Measurements from ENCODE around the gene TEX30.
"Not testable (repeated sequence)": the region's sequence is repeated elsewhere in the genome, so short reads cannot be mapped to it uniquely, and the experiment has no call there.

Gene TEX30

GRCh38 chr13:102773441-102774213 lies at the start of gene TEX30:
Gene TEX30 (minus strand): TSS chr13:102773786. CDS start chr13:102770026, 3,760 bp downstream.
- DNase-seq (ENCODE audit: low read depth in 2 of 2): peak; percentile 58 to 68

- no peak for DNase-seq (ENCODE audit: low read depth in 2 of 2)
Measured at GRCh38 chr13:102817907-102818306, 44.3 kb upstream of the TEX30 start.

- no peak for DNase-seq (ENCODE audit: low read depth in 2 of 2)
Measured at GRCh38 chr13:102817241-102817640, 43.7 kb upstream of the TEX30 start.

GRCh38 chr13:102816708-102817107 lies 43.1 kb upstream of the TEX30 start:
- no peak for DNase-seq (ENCODE audit: low read depth in 2 of 2)

GRCh38 chr13:102815788-102816187 lies 42.2 kb upstream of the TEX30 start:
- DNase-seq (ENCODE audit: low read depth in 2 of 2): no peak

- no peak for DNase-seq (ENCODE audit: low read depth in 2 of 2)
Measured at GRCh38 chr13:102814793-102815192, 41.2 kb upstream of the TEX30 start.

- DNase-seq (ENCODE audit: low read depth in 2 of 2): no peak
Measured at GRCh38 chr13:102814025-102814607, 40.5 kb upstream of the TEX30 start.

- DNase-seq (ENCODE audit: low read depth in 2 of 2): no peak
Measured at GRCh38 chr13:102812611-102813287, 39.2 kb upstream of the TEX30 start.

- no peak for DNase-seq (ENCODE audit: low read depth in 2 of 2)
Measured at GRCh38 chr13:102807699-102808098, 34.1 kb upstream of the TEX30 start.

GRCh38 chr13:102805680-102806079 lies 32.1 kb upstream of the TEX30 start:
- DNase-seq (ENCODE audit: low read depth in 2 of 2): no peak

GRCh38 chr13:102800145-102801041 lies 26.8 kb upstream of the TEX30 start:
- peak; percentile 40 to 55 for DNase-seq (ENCODE audit: low read depth in 2 of 2)

GRCh38 chr13:102799426-102800144 lies 26.0 kb upstream of the TEX30 start:
- DNase-seq (ENCODE audit: low read depth in 2 of 2): no peak

- DNase-seq (ENCODE audit: low read depth in 2 of 2): peak; percentile 68 to 70
Measured at GRCh38 chr13:102798581-102799425, 25.2 kb upstream of the TEX30 start, which contains the start of the genes BIVM and POGLUT2. Gene BIVM (plus strand): TSS chr13:102799119. CDS start chr13:102807268, 8,149 bp downstream. Gene POGLUT2 (minus strand): TSS chr13:102798976. CDS start chr13:102798670, 306 bp downstream.

- DNase-seq (ENCODE audit: low read depth in 2 of 2): no peak
Measured at GRCh38 chr13:102793611-102794355, 20.2 kb upstream of the TEX30 start.

- DNase-seq (ENCODE audit: low read depth in 2 of 2): no peak
Measured at GRCh38 chr13:102792396-102792795, 18.8 kb upstream of the TEX30 start.

GRCh38 chr13:102788683-102789082 lies 15.1 kb upstream of the TEX30 start:
- DNase-seq (ENCODE audit: low read depth in 2 of 2): no peak

- DNase-seq (ENCODE audit: low read depth in 2 of 2): no peak
Measured at GRCh38 chr13:102784483-102784882, 10.9 kb upstream of the TEX30 start.

- no peak for DNase-seq (ENCODE audit: low read depth in 2 of 2)
Measured at GRCh38 chr13:102781591-102781990, 8.0 kb upstream of the TEX30 start.

- DNase-seq (ENCODE audit: low read depth in 2 of 2): not testable (repeated sequence)
Measured at GRCh38 chr13:102780656-102781055, 7.1 kb upstream of the TEX30 start.
